Suprapubic skin (tissue), 3 donors: ENCODE data around the gene TMEFF1.

Source experiments
- EP300 ChIP-seq: sonication (generic); formaldehyde crosslinking; IDR thresholded peaks from one replicate; pipeline ENCODE4 v1.6.1; 2017; ENCODE audit warnings: antibody characterized with exemption
- TF ChIP-seq, protein P1 (sequence below), 2 donors: fragments of 200-600 bp in 1 of 2; fragments of 450-650 bp in 1 of 2; sonication (generic) in 1 of 2; IDR thresholded peaks; one replicate each; pipeline ENCODE4 v1.5.1; 2016 to 2019; ENCODE audit warnings: antibody characterized with exemption in 2 of 2, mild to moderate bottlenecking in 1 of 2, moderate library complexity in 1 of 2

DNA sequence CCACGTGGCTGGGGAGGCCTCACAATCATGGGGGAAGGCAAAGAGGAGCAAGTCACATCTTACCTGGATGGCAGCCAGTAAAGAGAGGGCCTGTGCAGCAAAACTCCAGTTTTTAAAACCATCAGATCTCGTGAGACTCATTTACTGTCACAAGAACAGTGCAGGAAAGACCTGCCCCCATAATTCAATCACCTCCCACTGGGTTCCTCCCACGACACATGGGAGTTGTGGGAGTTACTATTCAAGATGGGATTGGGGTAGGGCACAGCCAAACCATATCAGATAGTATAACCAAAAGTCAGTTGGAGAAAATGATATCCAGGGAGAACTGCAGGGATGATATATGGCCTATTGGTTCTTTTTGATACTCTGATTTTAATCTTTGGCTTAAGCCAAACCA, 94.9 kb downstream of the TMEFF1 start:
- TF ChIP-seq EP300 = no peak
- TF ChIP-seq, protein P1, sequence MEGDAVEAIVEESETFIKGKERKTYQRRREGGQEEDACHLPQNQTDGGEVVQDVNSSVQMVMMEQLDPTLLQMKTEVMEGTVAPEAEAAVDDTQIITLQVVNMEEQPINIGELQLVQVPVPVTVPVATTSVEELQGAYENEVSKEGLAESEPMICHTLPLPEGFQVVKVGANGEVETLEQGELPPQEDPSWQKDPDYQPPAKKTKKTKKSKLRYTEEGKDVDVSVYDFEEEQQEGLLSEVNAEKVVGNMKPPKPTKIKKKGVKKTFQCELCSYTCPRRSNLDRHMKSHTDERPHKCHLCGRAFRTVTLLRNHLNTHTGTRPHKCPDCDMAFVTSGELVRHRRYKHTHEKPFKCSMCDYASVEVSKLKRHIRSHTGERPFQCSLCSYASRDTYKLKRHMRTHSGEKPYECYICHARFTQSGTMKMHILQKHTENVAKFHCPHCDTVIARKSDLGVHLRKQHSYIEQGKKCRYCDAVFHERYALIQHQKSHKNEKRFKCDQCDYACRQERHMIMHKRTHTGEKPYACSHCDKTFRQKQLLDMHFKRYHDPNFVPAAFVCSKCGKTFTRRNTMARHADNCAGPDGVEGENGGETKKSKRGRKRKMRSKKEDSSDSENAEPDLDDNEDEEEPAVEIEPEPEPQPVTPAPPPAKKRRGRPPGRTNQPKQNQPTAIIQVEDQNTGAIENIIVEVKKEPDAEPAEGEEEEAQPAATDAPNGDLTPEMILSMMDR (IDR thresholded peaks at IDR 0.05) = no peak
